Fibroblast of skin of right quadriceps (primary cell): ENCODE data around the gene MRTFA.
A peak's percentile ranks its signal among the peaks of the same experiment; 100 is the strongest.

ENCODE experiments used
- DNase-seq: peaks from one replicate; pipeline ENCODE4 v3.0.0-alpha.2; 2013

Gene MRTFA

DNA sequence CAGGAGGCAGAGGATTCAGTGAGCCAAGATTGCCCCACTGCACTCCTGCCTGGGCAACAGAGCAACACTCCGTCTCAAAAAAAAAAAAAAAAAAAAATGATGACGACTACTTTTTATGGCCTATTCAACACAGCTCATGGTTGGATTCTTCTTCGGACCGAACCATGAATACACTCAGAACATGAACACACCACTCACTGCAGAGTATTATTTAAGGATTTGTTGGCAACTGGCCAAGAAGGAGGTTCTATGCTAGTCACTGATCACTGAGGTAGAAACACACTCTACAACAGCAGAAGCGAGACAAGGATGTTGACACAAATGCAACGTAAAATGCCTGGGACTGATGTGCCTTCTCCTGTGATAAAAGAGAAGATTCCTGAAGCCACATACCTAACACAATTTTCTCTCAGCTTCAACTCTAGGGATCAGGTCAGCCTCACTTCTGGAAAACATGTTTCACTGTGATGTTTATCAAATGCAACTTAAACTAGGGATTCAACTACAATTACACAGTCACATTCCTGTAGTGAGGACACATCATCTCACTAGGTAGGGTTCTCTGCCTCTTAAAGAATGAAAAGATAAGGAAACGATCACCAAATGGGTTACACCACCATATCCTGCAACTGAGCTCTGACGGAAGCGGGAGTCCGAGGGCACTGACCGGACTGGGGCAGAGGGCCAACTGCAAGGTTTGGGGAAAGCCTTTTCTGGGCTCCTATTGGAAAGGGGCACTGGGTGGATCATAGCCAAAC lies 183.6 kb downstream of the MRTFA start:
- no peak for DNase-seq

DNA sequence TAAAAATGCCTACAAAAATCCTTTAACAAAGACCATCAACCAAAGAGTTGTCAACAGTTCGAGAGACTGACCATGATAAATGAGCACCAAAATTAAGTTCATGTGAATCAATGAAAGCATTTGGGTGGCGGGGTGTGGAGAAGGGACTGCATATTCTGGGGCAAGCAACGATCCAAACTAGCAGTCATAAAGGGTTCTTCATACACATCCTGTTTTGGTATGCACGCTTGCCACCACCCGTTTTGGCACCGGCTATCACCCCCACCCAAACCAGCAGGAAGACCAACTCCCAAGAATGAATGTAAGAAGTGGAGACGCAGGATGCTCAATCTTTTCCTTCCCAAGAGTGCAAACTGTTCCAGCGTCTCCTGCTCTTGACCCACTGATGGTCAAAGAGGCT lies 185.3 kb downstream of the MRTFA start:
- peak; percentile 49 for DNase-seq

- no peak for DNase-seq
These were observed 185.9 kb downstream of the MRTFA start for GRCh38 chr22:40450616-40451015.

GRCh38 chr22:40449676-40450035 lies 186.9 kb downstream of the MRTFA start:
- peak; percentile 87 for DNase-seq

- DNase-seq: no peak
These were observed 190.3 kb downstream of the MRTFA start for GRCh38 chr22:40446203-40446602.

- DNase-seq: no peak
These were observed 192.2 kb downstream of the MRTFA start for GRCh38 chr22:40444178-40444831.

DNA sequence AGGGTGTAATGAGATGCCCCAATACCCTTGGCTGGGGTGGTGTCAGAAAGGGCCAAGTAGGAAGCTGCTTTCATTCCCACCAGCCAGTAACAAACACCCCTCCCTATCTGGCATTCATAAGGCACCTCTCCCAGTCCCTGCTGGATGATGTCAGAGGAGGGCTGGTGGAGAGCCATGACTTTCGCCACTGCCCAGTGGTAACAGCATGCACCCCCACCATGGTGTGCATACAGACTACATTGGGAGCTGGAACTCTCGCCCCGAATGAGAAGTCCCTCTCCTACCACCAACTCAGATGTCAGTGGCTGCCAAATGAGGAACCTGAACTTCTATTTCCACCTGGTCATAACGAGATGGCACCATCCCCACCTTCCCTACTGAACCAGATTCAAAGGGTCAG lies 192.8 kb downstream of the MRTFA start:
- no peak for DNase-seq

DNA sequence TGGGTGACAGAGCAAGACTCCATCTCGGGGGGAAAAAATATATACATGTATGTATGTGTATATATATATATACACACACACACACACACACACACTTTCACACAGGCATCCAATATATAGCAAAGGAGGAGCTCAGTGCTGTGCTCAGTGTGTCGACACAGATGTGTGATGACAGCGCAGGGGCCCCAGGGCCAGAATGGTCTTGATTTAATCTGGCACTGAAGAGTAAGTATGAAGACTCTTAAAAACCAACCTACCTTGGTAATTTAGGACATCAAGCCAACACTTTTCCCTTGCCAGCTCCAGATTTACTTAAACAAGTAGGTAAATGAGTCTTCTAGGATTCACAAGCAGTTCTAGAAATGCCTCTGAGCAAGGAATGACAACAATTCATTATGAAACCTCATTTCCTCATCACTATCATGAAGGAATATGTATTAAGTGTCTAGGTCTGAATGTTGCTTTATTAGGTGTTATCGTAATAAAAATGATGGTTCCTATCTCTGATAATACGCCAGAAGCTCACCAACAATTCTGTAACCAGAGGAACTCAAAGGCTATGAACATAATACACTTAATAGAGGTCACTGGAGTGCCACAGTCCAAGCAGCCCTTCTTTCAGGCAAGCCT lies 194.6 kb downstream of the MRTFA start:
- no peak for DNase-seq

DNA sequence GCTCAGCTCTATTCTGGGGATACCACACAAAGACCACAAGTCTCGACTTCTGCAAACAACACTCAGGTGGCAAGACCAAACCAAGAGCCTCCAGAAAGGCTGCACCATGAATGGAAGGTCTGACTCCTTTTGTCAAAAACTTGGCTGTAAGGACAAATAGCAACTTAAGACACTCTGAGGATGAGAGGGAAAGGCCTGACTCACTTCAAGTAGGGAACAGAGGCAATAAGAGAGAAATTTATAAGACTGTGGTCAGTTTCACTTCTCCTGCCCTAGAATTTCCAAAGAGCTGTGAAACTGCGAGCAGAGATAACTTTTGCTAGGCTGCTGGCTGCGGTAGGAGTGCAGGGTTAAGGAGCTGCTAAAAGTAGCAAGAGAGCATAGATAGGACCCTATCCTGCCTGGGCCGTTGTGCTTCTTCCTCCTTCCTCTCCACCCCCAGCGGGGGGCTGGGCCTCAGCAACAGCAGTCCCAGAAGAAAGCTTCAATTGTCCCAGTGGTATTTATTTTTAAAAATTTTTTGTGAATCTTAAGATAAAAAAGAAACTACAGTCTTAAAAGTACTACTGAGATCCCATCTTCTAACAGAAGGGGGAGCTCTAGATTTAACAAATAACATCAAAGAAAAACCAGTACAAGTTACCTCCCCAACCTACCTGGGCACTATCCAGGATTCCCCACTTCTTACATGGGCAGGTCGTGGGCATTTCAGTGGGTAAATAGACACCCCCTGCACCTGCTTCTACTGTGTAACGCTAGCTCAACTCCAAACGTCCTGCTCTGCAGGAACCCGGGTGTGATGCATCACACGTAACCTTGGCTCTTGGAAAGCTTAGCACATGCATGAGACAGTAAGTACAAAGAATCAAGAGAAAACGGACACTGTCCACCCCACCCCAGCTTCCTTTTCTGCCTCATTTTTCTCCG lies 199.8 kb downstream of the MRTFA start:
- DNase-seq: peak; percentile 48

DNA sequence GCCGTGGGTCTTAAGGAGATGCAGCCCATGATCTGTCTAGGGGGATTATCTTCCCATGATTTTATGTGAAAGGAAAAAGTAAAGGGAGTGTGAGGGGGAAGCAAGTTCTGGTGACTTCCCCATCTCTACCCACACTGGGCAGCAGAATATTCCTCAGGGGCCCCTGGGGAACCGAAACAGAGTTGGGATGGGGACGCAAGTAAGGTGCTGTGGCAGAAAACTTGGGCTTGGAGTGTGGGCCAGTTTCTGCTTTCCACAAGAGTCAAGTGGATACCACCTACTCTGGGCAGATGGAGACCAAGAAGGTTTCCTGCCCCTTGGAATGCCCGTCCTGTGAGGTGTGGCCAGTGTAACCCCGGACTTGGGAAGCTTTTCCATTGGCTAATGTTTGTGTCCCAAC lies 201.8 kb downstream of the MRTFA start:
- DNase-seq: no peak

GRCh38 chr22:40434106-40434505 lies 202.4 kb downstream of the MRTFA start:
- DNase-seq: peak; percentile 24

- no peak for DNase-seq
These were observed 203.0 kb downstream of the MRTFA start for GRCh38 chr22:40433416-40434090.

DNA sequence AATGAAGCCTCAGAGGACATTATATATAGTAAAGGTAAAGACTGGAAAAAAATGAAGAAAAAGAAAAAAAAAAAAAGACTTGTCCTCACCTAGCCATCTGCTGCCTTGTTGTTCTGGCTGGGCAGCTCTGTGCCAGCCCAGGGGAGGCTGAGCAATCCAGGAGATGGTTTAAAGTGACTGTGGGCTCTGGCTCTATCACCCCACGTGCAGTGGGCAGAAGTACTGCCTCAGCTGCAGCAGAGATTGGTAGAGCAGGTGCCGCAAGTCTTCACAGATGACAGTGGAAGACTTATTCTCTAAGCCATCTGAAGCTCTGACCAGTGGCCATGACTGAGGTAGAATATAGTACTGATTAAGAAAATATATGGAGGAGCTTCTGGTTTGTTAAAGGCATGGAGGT lies 203.9 kb downstream of the MRTFA start:
- DNase-seq: no peak

- no peak for DNase-seq
These were observed 204.4 kb downstream of the MRTFA start for GRCh38 chr22:40432157-40432556.

DNA sequence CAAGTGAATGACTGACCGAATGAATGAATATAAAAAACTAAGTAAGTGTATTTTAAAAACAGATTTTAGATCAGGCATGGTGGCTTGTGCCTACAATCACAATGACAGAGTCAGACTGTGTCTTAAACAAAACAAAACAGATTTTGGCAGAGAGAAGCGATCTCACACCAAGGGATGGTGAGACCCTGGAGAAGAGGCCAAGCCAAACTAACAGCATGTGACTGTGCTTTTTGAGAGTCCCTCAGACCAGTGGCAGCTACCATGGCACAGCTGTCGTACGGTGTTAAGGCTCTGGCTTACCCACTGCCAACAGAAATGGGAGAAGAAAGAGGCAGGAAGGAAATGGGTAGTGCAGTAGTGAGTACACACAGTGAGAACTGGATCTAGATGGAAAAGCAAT lies 205.5 kb downstream of the MRTFA start:
- no peak for DNase-seq

DNA sequence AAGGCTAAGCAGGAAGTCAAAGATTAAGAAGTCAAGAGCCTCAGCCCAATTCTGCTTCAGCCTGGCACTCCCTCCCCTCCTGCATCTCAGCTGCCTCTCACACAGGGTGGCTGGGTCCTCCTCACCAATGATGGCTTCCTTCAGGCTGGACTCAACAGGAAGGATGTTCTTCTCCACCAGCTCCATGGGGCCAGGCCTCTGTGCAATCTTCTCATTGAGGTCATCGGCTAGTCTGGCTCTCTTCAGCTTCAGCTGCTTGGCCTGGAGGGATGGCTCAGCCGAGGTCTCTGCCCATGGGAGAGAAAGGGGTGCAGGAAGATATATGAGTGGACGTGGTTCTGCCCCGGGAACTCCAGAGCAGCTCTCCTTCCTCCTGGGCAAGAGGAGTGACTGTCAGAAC lies 207.0 kb downstream of the MRTFA start:
- no peak for DNase-seq

DNA sequence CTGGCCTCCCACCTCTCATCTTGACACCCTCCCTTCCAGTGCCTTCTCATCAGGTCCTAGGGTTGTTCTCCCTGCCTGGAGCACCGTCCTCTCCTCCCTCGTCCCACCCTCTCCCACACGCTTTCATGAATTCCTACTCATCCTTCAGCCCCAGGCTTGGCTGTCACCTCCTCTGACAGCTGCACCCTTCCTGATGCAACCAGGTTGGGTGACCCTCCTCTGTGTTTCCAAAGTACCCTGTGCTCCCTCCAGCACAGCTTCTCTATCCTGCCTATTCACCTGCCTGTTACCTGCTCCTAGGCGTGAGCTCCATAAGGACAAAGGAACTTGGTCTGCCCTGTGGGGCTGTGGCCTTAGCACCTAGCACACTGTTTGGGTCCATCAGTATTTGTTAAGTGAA lies 207.7 kb downstream of the MRTFA start:
- no peak for DNase-seq

GRCh38 chr22:40426594-40427333 lies 209.8 kb downstream of the MRTFA start:
- no peak for DNase-seq

DNA sequence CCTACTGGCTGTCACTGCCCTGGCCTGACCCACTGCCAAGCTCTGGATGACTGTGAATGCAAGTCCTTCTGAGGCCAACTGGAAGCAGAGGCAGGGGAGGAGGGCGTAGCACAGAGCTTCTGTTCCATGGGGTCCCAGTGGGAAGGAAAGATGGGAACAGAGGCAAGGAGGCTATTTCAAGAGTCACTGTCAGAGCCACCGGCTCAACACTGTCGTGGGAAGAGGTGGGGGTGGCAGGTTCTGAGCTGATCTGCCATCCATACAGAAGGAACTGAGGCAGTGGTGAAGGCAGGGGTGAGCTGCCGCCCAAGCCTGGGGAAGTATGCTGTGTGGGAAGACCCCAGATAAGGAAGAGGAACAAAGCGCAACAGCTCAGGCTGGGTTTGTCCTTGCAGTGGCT lies 211.4 kb downstream of the MRTFA start:
- no peak for DNase-seq

GRCh38 chr22:40423882-40424640 lies 212.5 kb downstream of the MRTFA start:
- DNase-seq: no peak

DNA sequence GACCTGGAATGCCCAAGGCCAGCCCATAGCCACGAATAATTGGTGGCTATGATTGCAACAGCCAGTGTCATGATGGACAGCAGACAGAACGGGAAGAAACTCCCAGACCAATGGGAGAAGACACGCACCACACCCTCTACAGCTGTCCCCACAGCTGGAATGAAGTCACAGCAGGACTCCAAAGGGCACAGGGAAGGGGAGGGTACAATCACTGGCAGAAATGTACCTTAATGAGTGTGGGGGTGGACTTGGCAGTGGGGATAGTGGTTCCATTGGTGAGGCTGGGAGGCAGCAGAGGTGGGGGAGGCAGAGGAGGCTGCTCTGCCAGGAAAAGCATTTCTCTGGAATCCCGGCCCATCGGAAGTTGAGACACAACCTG lies 213.2 kb downstream of the MRTFA start:
- DNase-seq: no peak
